GM10847 (cell line): Measurements from ENCODE around the gene PMEPA1.

Experiments used
- POLR2A ChIP-seq: IDR thresholded peaks from 2 replicates; pipeline ENCODE4 v1.6.1; 2011; ENCODE audit not compliant: insufficient read length; ENCODE audit errors: extremely low read depth

The PMEPA1 gene

GRCh38 chr20:57709823-57710799 is at the start of gene PMEPA1:
Gene PMEPA1, minus strand, starts transcription at chr20:57710015. Its CDS starts 433 bp downstream, at chr20:57709582.
- no peak for TF ChIP-seq POLR2A

GRCh38 chr20:57757767-57758166 is 48.0 kb upstream of the PMEPA1 start:
- no peak for TF ChIP-seq POLR2A

GRCh38 chr20:57756921-57757320 is 47.1 kb upstream of the PMEPA1 start:
- no peak for TF ChIP-seq POLR2A

- no peak for TF ChIP-seq POLR2A
Observed at GRCh38 chr20:57756213-57756612, 46.4 kb upstream of the PMEPA1 start.

GRCh38 chr20:57755609-57756008 is 45.8 kb upstream of the PMEPA1 start:
- no peak for TF ChIP-seq POLR2A

GRCh38 chr20:57754190-57754589 is 44.4 kb upstream of the PMEPA1 start:
- no peak for TF ChIP-seq POLR2A

GRCh38 chr20:57753332-57754164 is 43.7 kb upstream of the PMEPA1 start:
- TF ChIP-seq POLR2A = no peak

GRCh38 chr20:57751411-57751810 is 41.6 kb upstream of the PMEPA1 start:
- no peak for TF ChIP-seq POLR2A

GRCh38 chr20:57749869-57750268 is 40.1 kb upstream of the PMEPA1 start:
- TF ChIP-seq POLR2A = no peak

GRCh38 chr20:57749131-57749690 is 39.4 kb upstream of the PMEPA1 start:
- TF ChIP-seq POLR2A = no peak

GRCh38 chr20:57748601-57749130 is 38.9 kb upstream of the PMEPA1 start:
- no peak for TF ChIP-seq POLR2A

- no peak for TF ChIP-seq POLR2A
Observed at GRCh38 chr20:57747861-57748481, 38.2 kb upstream of the PMEPA1 start.

- TF ChIP-seq POLR2A = no peak
Observed at GRCh38 chr20:57746832-57747404, 37.1 kb upstream of the PMEPA1 start.

- TF ChIP-seq POLR2A = no peak
Observed at GRCh38 chr20:57746201-57746600, 36.4 kb upstream of the PMEPA1 start.
